Keratinocyte (primary cell): Measurements from ENCODE around the gene SCUBE3.

Source experiments
- CTCF ChIP-seq, 3 experiments: IDR thresholded peaks in 1 of 3; conservative IDR thresholded peaks in 1 of 3; optimal IDR thresholded peaks in 1 of 3; 2 replicates in 2 of 3; 3 replicates in 1 of 3; pipeline versions ENCODE3 to v1.5.1; 2011; ENCODE audit warnings: low read length in 3 of 3, mild to moderate bottlenecking in 3 of 3, moderate library complexity in 2 of 3, control low read depth in 1 of 3, inconsistent platforms in 1 of 3; ENCODE audit not compliant: insufficient read depth in 2 of 3; ENCODE audit errors: extremely low read depth in 1 of 3
- EZH2 ChIP-seq: IDR thresholded peaks from one replicate; pipeline ENCODE4 v1.6.1; 2012; ENCODE audit warnings: inconsistent platforms, mild to moderate bottlenecking, low read length, moderate library complexity

GRCh38 chr6:35183281-35183680 is 30.5 kb upstream of the SCUBE3 start:
- TF ChIP-seq CTCF (optimal IDR thresholded peaks at IDR 0.05 in 1 of 3, IDR thresholded peaks at IDR 0.05 in 1 of 3, conservative IDR thresholded peaks at IDR 0.05 in 1 of 3; ENCODE audit: extremely low read depth in 1 of 3, insufficient read depth in 2 of 3, low read length in 3 of 3): no peak
- no peak for TF ChIP-seq EZH2
